ENCODE measurements around the gene CTPS1.
A peak's percentile ranks its signal among the peaks of the same experiment; 100 is the strongest.

CTPS1 gene

DNA sequence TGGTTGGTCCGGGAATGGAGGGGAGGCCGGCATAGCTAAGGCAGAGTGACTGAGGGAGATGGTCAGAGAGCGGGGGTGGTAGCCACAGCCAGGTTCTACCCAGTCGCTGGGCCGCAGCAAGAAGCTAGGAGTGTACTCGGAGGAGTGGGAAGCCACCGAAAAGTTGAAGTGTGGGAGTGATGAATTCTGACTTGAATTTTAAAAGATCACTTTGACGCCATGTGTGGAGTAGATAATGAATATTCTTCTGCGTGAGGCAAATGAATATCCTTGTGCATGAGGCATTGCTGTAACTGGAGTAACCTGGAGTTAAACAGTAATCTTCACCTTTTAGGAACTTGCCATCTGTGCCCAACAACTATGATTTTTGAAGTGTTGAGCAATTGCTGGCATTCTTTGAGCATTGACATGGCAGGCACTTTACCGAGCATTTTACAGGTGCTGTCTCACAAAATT is 6.9 kb downstream of the CTPS1 start:
- in situ Hi-C loops (cut with HindIII; ENCODE audit: low pct_ligation_motif_present, low pct_unique_long_range_greater_than_20kb, low sequenced_read_pairs), result no loop called here
- no peak for DNase-seq

DNA sequence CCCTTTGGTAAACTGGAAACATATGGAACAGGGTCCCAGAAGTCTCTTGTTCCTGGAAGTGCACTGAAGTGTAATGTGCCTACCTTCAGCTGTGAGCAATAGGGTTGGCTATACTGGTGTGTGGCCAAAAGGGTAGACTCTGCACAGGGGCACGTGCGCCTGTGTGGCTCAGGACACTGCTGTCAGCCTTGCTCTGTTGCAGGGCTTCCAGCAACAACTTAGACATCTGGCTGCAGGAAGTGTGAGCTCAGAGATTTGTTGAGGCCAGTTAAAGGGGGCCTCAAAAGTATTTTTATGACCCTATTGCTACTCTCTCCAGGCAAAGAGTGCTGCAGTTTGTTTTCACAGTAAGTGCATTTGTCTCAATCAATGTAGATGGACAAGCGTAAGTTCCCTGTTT is 7.5 kb downstream of the CTPS1 start:
- no peak for DNase-seq
- in situ Hi-C loops (cut with HindIII; ENCODE audit: low pct_ligation_motif_present, low pct_unique_long_range_greater_than_20kb, low sequenced_read_pairs), result no loop called here

DNA sequence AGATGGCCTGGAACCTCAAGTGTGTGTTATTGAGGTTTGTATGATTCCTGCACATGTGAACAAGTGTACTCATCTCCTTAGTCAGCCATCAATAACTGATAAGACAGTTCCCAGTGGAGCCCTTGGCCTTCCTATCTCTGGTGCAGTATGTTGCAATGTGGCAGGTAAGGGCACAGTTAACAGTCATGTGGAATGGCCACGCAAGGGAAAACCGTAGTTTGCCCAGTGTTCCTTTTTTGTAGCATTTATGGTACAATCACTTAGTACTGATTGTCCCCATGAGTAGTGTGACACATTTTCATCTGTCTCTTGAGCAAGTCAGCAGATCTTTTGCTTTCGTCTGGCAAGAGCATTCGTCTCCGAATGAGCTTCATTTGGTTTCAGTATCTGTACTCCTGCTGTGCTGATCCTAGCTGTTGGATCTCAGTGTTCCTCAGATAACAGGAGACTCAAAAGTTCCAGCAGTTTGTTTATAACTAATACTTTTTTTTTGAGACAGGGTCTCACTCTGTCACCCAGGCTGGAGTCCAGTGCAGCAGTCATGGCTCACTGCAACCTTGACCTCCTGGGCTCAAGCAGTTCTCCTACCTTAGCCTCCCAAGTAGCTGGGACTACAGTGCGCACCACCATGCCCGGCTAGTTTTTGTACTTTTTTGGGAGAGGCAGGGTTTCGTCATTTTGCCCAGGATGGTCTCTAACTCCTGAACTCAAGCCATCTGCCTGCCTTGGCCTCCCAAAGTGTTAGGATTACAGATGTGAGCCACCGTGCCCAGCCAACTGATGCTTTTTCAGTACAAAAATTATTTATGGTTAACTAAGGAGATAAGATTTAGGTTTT is 8.2 kb downstream of the CTPS1 start:
- no peak for DNase-seq
- in situ Hi-C loops (cut with HindIII; ENCODE audit: low pct_ligation_motif_present, low pct_unique_long_range_greater_than_20kb, low sequenced_read_pairs), result no loop called here

DNA sequence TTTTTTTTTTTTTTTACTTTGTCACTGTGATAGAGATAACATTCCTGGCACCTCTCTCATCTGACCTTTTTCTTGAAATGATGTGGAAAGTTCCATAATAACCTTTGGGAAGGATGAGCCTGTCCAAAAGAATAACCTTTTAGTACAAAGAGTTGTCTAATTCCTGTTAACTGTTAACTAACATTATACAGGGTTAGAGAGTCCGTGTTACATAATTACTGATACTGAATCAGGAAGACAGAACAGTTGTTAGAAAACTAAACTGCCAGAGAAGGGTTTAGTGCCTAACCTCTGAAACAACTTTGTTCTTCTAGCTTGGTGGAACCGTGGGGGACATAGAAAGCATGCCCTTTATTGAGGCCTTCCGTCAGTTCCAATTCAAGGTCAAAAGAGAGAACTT is 8.8 kb downstream of the CTPS1 start:
- in situ Hi-C loops (cut with HindIII; ENCODE audit: low pct_ligation_motif_present, low pct_unique_long_range_greater_than_20kb, low sequenced_read_pairs), result no loop called here
- DNase-seq, result no peak

DNA sequence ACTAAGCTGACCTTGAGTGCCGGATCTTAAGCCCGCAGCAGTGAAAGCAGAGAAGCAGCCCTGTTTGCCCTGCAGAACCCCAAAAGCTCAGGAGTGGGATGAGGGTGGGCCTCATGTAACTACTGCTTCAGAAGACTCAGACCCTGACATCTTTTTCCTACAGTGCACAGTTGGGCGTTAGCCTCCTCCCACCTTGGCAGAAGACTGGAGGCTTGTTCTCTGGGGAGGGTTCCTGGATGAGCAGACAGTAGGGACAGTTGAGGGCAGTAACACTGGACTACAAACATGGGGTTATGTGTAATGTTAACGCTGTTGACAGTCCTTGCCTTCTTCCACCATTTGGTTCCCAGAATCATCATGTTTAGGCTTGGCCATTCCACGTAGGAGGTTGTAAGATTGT is 9.6 kb downstream of the CTPS1 start:
- no peak for DNase-seq
- in situ Hi-C loops (cut with HindIII; ENCODE audit: low pct_ligation_motif_present, low pct_unique_long_range_greater_than_20kb, low sequenced_read_pairs), result no loop called here

DNA sequence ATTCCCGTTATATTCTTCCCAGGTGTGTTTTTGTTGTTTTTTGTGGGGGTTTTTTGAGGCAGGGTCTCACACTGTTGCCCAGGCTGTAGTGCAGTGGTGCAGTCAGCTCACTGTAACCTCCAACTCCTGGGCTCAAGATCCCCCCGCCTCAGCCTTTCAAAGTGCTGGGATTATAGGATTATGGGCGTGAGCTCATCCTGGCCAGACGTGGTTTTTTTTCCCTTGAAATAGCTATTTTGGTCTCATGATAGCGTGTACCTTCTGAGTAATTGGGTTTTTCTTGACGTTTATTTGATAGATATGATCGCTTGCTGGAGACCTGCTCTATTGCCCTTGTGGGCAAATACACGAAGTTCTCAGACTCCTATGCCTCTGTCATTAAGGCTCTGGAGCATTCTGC is 17.6 kb downstream of the CTPS1 start:
- in situ Hi-C loops (cut with HindIII; ENCODE audit: low pct_ligation_motif_present, low pct_unique_long_range_greater_than_20kb, low sequenced_read_pairs), result no loop called here
- no peak for DNase-seq

DNA sequence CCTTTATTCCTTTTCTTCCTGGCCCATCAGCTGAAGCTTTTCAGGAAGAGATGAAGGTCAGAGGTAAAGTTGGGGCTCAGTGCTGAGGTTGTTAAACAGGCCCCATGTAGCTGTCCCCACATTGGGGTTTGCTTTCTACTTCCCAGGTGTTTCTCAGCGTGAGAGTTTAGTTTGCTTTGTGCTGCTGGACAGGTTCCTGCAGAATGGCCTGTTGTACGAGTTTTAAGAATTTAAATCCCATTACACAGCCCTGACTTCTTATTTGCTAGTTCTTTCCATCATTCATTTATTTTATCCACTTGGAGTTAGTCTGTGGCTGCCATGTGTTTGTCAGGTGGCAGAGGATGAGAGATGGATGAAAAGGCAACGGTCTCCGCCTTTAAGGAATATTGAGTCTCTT is 19.2 kb downstream of the CTPS1 start:
- in situ Hi-C loops (cut with HindIII; ENCODE audit: low pct_ligation_motif_present, low pct_unique_long_range_greater_than_20kb, low sequenced_read_pairs), result no loop called here
- DNase-seq, result no peak

DNA sequence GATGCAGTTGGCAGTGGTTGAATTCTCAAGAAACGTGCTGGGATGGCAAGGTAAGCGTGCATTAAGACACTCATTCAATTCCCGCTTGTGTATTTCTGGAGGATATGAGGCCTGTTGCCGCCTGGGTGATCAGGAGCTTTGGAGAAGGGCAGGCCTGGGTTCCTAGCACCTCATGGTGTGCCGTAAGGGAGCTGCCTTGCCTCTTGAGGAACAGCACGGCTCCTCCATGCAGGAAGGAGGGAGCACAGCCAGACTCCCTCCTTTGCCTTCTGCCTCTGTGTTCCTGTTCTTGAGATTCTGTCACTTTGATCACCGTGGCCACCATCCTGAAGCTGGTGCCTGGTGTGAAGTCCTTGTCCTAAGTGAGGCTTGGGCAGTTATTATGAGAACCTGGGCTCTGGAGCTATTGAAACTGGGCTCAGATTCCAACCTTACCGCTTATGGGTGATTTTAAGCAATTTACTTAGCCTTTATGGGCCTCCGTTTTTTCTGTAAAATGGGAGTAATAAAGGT is 23.7 kb downstream of the CTPS1 start:
- in situ Hi-C loops (cut with HindIII; ENCODE audit: low pct_ligation_motif_present, low pct_unique_long_range_greater_than_20kb, low sequenced_read_pairs), result no loop called here
- DNase-seq, result peak; percentile 10

DNA sequence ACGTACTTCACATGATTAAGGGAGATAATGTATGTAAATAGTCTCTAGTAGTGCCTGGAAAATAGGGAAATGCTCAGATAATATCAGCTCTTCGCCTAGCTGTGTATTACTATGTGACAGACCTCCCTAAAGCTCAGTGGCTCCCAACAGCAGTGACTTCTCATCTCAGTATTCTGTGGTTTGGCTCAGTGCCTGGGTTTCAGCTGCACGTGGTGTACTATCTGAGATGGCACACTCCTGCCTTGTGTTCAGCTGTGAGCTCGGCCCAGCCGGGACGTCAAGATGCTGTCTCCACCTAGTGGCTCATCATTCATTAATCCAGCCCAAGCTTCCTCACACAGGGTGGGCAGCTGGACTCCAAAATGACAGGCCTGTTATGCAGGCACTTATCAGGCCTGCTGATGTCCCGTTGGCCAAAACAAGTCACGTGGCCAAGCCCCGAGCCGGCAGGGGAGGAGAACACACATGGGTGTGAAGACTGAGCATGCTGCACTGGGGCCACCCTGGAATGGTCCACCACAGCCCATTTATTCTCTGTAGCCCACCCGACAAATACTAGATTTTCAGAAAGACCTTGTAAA is 24.2 kb downstream of the CTPS1 start:
- in situ Hi-C loops (cut with HindIII; ENCODE audit: low pct_ligation_motif_present, low pct_unique_long_range_greater_than_20kb, low sequenced_read_pairs), result no loop called here
- DNase-seq, result peak; percentile 99

DNA sequence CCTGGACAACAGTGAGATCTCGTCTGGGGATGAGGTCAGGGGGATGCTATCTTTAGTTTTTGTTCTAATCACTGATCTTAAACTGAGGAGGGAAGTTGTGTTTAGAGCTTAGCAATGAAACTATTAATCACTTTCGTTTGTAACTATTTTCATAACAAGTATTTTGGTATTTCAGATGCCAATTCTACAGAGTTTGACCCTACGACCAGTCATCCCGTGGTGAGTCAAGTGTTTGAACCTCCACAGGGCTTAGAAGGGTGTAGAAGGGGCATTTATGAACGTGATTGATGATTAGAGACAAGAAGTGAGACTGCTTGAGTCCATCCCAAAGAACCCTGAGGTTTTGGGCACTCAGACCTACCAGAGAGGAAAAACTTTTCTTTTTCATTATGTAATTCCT is 26.4 kb downstream of the CTPS1 start:
- no peak for DNase-seq
- in situ Hi-C loops (cut with HindIII; ENCODE audit: low pct_ligation_motif_present, low pct_unique_long_range_greater_than_20kb, low sequenced_read_pairs), result no loop called here

DNA sequence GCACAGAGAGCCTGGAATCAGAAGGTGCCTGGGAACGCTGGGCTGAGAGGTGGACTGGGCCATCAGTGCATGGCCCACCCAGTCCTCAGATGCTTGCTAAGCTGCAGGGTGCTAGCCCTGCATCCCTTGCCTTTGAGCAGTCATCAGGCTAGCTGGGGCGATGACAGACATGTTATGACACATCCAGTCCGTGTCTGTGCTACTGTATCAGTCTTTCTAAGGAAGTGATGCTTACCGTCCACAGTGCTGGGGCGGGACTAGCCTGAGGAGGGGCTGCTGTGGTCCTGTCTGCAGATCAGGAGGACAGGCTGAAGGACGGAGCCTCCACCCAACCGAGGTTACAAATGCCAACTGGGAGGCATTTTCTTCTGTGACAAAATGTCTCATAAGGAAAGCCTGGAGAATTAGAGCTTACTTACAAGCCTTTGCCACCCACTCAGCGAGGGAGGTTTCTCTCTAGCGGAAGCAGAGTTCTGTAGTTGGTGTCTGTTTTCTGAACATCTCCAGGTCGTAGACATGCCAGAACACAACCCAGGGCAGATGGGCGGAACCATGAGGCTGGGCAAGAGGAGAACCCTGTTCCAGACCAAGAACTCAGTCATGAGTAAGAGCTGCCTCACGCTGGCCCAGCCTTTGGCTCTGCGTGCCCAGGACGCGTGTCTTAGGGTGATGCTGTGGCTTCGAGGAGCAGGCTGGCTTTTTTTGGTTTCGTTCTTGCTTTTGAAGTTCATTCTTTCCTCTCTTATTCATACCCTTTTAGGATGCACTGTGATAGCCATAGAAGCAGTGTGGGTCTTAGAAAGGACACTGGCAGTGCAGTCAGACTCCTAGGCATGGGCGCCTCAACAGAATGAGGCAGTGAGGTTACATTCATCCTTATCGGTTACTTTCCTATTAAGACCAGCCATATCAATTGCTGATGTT is 27.7 kb downstream of the CTPS1 start:
- no peak for DNase-seq
- in situ Hi-C loops (cut with HindIII; ENCODE audit: low pct_ligation_motif_present, low pct_unique_long_range_greater_than_20kb, low sequenced_read_pairs), result no loop called here

DNA sequence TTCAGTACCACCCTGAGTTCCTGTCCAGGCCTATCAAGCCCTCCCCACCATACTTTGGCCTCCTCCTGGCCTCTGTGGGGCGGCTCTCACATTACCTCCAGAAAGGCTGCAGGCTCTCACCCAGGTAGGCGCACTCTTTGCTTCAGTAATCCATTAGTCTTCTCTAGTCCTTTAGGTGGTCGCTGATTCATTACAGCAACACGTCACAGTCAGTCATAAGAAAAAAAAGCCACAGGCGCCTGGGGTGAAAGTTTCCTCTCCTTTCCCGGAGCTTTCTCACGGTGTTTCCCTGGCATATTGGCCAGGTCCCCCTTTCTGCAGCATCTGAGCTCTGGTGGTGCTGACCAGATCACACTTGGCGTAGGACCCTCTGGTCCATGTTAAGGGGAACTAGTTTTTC is 30.0 kb downstream of the CTPS1 start:
- no peak for DNase-seq
- in situ Hi-C loops (cut with HindIII; ENCODE audit: low pct_ligation_motif_present, low pct_unique_long_range_greater_than_20kb, low sequenced_read_pairs), result no loop called here

DNA sequence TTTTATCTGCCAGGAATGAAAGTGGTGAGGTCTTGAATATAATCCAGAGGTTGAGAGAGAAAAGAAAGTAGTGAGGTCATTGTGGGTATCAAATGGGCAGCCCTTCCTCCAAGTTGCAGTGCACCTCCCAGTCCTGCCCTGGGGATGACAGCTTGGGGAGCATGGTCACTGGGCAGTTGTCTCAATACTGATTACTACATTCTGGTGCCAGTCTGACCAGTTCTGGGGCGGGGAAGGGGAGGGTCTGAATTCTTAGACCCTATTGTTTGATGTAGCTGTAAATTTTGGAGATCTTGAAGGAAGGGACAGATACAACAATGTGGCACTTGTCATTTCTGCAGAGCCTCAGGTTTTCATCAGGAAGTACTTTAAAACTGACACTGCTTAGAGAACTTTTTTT is 30.8 kb downstream of the CTPS1 start:
- in situ Hi-C loops (cut with HindIII; ENCODE audit: low pct_ligation_motif_present, low pct_unique_long_range_greater_than_20kb, low sequenced_read_pairs), result no loop called here
- DNase-seq, result no peak

DNA sequence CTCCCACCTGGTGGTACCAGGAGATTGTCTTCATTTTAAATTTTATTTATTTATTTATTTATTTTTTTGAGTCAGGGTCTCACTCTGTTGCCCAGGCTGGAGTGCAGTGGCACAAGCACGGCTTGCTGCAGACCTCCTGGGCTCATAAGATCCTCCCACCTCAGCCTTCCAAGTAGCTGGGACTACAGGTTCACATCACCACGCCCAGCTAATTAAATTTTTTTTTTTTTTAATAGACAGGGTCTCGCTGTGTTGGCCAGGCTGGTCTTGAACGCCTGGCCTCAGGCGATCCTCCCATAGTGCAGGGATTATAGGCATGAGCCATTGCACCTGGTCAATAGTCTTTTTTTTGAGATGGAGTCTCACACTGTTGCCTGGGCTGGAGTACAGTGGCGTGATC is 33.5 kb downstream of the CTPS1 start:
- DNase-seq, result no peak
- in situ Hi-C loops (cut with HindIII; ENCODE audit: low pct_ligation_motif_present, low pct_unique_long_range_greater_than_20kb, low sequenced_read_pairs), result no loop called here

DNA sequence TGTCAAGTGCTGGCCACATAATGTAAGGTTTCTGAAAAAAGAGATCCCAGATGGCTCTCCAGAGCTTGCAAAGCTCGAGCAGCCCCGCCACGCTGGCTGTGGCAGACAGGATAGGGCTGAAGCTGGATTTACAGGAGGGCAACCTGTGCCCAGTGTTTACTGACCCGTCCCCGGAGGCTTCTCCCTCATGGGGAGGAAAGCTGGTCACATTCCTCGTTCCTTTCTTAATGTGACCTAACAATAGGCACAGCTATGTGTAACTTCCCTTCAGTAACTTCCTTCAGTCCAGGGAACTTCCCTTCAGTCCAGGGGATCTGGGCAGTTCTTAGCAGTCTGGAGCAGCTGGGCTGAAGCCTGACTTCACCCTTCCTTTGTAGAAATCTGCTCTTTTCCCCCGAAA is 34.3 kb downstream of the CTPS1 start:
- in situ Hi-C loops (cut with HindIII; ENCODE audit: low pct_ligation_motif_present, low pct_unique_long_range_greater_than_20kb, low sequenced_read_pairs), result no loop called here
- DNase-seq, result no peak

DNA sequence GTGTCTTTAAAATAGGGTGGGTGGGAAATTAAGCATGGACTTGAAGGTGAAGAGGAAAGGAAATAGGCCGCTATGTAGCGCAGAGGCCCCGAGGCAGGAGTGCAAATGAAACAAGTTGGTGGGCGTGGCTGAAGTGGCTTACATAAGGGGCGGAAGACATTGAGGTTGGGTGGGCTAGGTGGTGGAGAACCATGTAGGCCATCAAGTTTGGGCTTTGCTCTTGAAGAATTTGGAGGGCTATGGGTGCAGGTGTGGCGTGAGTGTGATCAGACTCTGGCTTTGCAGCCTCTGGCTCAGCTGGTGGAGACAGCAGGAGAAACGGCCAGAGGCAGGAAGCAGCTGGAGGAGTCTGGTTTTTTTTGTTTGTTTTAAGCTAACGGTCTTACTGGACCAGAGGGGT is 35.4 kb downstream of the CTPS1 start:
- in situ Hi-C loops (cut with HindIII; ENCODE audit: low pct_ligation_motif_present, low pct_unique_long_range_greater_than_20kb, low sequenced_read_pairs), result no loop called here
- no peak for DNase-seq

DNA sequence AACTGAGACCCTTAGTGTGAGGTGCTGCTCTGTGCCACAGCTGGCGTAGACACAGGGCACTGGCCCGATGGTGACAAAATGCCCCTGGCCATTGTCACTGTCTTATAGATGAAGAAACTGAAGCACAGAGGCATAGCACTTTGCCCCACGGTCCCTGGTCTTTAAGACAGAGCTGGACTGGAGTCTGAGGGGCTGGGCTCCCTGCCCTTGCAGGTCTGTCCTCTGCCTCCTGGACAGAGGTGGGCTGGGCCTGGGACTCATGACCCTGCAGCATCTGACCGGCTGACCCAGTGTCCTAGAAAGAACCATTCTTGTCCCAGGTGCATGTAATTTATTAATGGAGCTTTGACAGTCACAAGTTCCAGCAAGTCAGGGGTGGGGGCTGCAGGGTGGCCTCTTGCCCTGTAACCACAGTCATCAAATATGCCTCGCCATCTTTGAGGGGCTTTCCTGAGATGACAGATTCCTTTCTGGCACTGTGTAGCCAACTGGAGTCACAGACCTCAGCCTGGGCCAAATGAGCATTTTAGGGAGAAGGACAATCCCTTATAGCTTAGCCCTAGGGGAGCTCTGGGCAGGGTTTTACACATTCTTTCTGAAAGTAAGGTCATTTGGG is 35.9 kb downstream of the CTPS1 start:
- DNase-seq, result no peak
- in situ Hi-C loops (cut with HindIII; ENCODE audit: low pct_ligation_motif_present, low pct_unique_long_range_greater_than_20kb, low sequenced_read_pairs), result no loop called here

DNA sequence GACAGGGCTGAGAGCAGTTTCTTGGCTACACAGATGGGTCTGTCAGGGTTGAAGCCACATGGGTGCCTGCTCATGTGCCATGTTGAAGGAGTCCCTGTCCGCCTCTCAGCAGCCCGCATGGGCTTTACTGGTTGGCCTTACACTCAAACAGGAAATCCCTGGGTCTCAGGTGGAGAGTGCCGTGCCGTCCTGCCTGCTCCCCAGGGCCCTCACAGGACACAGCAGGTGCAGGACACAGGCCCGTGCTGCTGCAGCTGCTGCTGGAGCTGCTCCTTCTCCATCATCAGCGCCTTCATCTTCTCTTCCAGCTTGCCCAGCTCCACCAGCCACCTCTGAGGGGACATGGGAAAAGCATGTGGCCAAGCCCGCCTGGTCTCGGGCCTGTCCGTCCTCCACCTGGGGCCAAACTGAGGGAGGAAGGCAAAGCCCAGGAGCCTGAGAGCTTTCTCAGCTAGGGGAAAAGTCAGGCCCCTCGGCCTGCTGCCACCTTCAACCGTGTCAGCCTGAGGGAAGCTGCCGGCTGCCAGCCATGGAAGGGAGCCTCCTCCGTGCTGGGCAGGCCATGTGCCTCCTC is 36.5 kb downstream of the CTPS1 start:
- in situ Hi-C loops (cut with HindIII; ENCODE audit: low pct_ligation_motif_present, low pct_unique_long_range_greater_than_20kb, low sequenced_read_pairs), result no loop called here
- DNase-seq, result no peak

Data from ACHN (cell line).